Measurements from ENCODE around the gene RUNX3.

Gene RUNX3

GRCh38 chr1:24859063-24860010 is 70.7 kb downstream of the RUNX3 start:
- DNase-seq (ENCODE audit: low read depth in 2 of 2), result no peak
- TF ChIP-seq CTCF (IDR thresholded peaks at IDR 0.05; ENCODE audit: low read depth, low read length), result no peak
- no peak overlapping the region for H3K4me3 ChIP-seq (replicated peaks in 1 of 2; ENCODE audit: low read depth in 2 of 2, low read length in 2 of 2)

GRCh38 chr1:24858277-24858676 is 71.8 kb downstream of the RUNX3 start:
- no peak overlapping the region for H3K4me3 ChIP-seq (replicated peaks in 1 of 2; ENCODE audit: low read depth in 2 of 2, low read length in 2 of 2)
- no peak for DNase-seq (ENCODE audit: low read depth in 2 of 2)
- TF ChIP-seq CTCF (IDR thresholded peaks at IDR 0.05; ENCODE audit: low read depth, low read length), result no peak

- no peak overlapping the region for H3K4me3 ChIP-seq (replicated peaks in 1 of 2; ENCODE audit: low read depth in 2 of 2, low read length in 2 of 2)
- DNase-seq (ENCODE audit: low read depth in 2 of 2), result no peak
- TF ChIP-seq CTCF (IDR thresholded peaks at IDR 0.05; ENCODE audit: low read depth, low read length), result peak; percentile 9
Measured at GRCh38 chr1:24857507-24858133, 72.5 kb downstream of the RUNX3 start.

- no peak for TF ChIP-seq CTCF (IDR thresholded peaks at IDR 0.05; ENCODE audit: low read depth, low read length)
- no peak for DNase-seq (ENCODE audit: low read depth in 2 of 2)
- no peak overlapping the region for H3K4me3 ChIP-seq (replicated peaks in 1 of 2; ENCODE audit: low read depth in 2 of 2, low read length in 2 of 2)
Measured at GRCh38 chr1:24856787-24857506, 73.1 kb downstream of the RUNX3 start.

GRCh38 chr1:24855474-24855873 is 74.6 kb downstream of the RUNX3 start:
- no peak for TF ChIP-seq CTCF (IDR thresholded peaks at IDR 0.05; ENCODE audit: low read depth, low read length)
- H3K4me3 ChIP-seq (replicated peaks in 1 of 2; ENCODE audit: low read depth in 2 of 2, low read length in 2 of 2), result no peak overlapping the region
- no peak for DNase-seq (ENCODE audit: low read depth in 2 of 2)

GRCh38 chr1:24853649-24854048 is 76.4 kb downstream of the RUNX3 start:
- DNase-seq (ENCODE audit: low read depth in 2 of 2), result no peak
- no peak for TF ChIP-seq CTCF (IDR thresholded peaks at IDR 0.05; ENCODE audit: low read depth, low read length)
- no peak overlapping the region for H3K4me3 ChIP-seq (replicated peaks in 1 of 2; ENCODE audit: low read depth in 2 of 2, low read length in 2 of 2)
